SK-N-SH (cell line): Measurements from ENCODE around the gene NKG7. TPM values are rescaled to one million over a fixed set of nuclear protein-coding genes. Genes with fewer than 3 reads are reported as not detected.

Experiments
- CTCF ChIA-PET: fragments of 300-600, 350-600 bp; formaldehyde crosslinking; extraction: SDS; loops from one replicate; lab custom pipeline; 2021; lab: Yijun Ruan, JAX
- POLR2A ChIA-PET: fragments of 350-600 bp; sonication (Branson Sonifier 250); formaldehyde crosslinking; extraction: SDS; loops from one replicate; lab custom pipeline; 2020; ENCODE audit warnings: antibody characterized with exemption, inconsistent platforms; lab: Yijun Ruan, JAX
- DNase-seq: peaks from one replicate; pipeline ENCODE4 v3.0.0; 2012
- H2AFZ ChIP-seq: fragments of 200-600 bp; sonication (generic); 2 replicates; pipeline ENCODE4 v1.8.1; 2016; ENCODE audit warnings: antibody characterized with exemption, mild to moderate bottlenecking, low read depth
- H3F3A ChIP-seq: fragments of 200-600 bp; sonication (generic); replicated peaks from 2 replicates; pipeline ENCODE3; 2016; ENCODE audit warnings: antibody characterized with exemption, mild to moderate bottlenecking; ENCODE audit not compliant: insufficient read depth
- H3K27ac ChIP-seq, 2 experiments: fragments of 200-500 bp in 1 of 2; fragments of 200-600 bp in 1 of 2; sonication (Bioruptor generic) in 1 of 2; sonication (generic), shearing (Covaris generic) in 1 of 2; 2 replicates each; pipeline versions ENCODE4 v1.5.1 to v1.6.1; 2014 to 2016; ENCODE audit warnings: low read depth in 2 of 2, inconsistent platforms in 1 of 2, low read length in 1 of 2, mild to moderate bottlenecking in 1 of 2, mixed read lengths in 1 of 2
- H3K27me3 ChIP-seq: fragments of 200-600 bp; sonication (generic), shearing (Covaris generic); 2 replicates; pipeline ENCODE4 v1.6.1; 2016; ENCODE audit warnings: mixed run types; ENCODE audit not compliant: insufficient read depth
- H3K36me3 ChIP-seq, 2 experiments: fragments of 200-500 bp in 1 of 2; fragments of 200-600 bp in 1 of 2; sonication (Bioruptor generic) in 1 of 2; sonication (generic) in 1 of 2; replicated peaks in 1 of 2; 2 replicates each; pipeline versions ENCODE3 to v1.5.1; 2014 to 2016; ENCODE audit warnings: low read length in 1 of 2, mild to moderate bottlenecking in 1 of 2; ENCODE audit not compliant: insufficient read depth in 2 of 2, control insufficient read depth in 1 of 2
- H3K4me1 ChIP-seq, 2 experiments: fragments of 200-500 bp in 1 of 2; fragments of 200-600 bp in 1 of 2; sonication (Bioruptor generic) in 1 of 2; sonication (generic), shearing (Covaris generic) in 1 of 2; 2 replicates each; pipeline versions ENCODE4 v1.5.1 to v1.6.1; 2014 to 2016; ENCODE audit warnings: low read depth in 1 of 2, low read length in 1 of 2, mixed run types in 1 of 2; ENCODE audit not compliant: insufficient read depth in 2 of 2, control insufficient read depth in 1 of 2
- H3K4me2 ChIP-seq: fragments of 200-600 bp; sonication (generic), shearing (Covaris generic); 2 replicates; pipeline ENCODE4 v1.6.1; 2017; ENCODE audit warnings: mixed run types
- H3K4me3 ChIP-seq, 2 experiments: fragments of 200-500 bp in 1 of 2; fragments of 200-600 bp in 1 of 2; sonication (Bioruptor generic) in 1 of 2; sonication (generic), shearing (Covaris generic) in 1 of 2; 2 replicates each; pipeline versions ENCODE4 v1.5.1 to v1.8.1; 2014 to 2016; ENCODE audit warnings: low read depth in 2 of 2, inconsistent platforms in 1 of 2, low read length in 1 of 2, mild to moderate bottlenecking in 1 of 2, mixed read lengths in 1 of 2, moderate library complexity in 1 of 2
- H3K79me2 ChIP-seq: fragments of 200-600 bp; sonication (generic); 2 replicates; pipeline ENCODE4 v1.8.1; 2017; ENCODE audit warnings: mild to moderate bottlenecking; ENCODE audit not compliant: insufficient read depth
- H3K9ac ChIP-seq: fragments of 200-600 bp; sonication (generic); 2 replicates; pipeline ENCODE4 v1.6.1; 2017; ENCODE audit warnings: mixed run types
- H3K9me2 ChIP-seq: fragments of 200-600 bp; sonication (generic); 2 replicates; pipeline ENCODE4 v1.6.1; 2017; ENCODE audit warnings: mixed run types
- H3K9me3 ChIP-seq: fragments of 200-600 bp; sonication (generic); 2 replicates; pipeline ENCODE4 v1.6.1; 2017; ENCODE audit warnings: mixed run types, mild to moderate bottlenecking, moderate library complexity
- H4K20me1 ChIP-seq: fragments of 200-600 bp; sonication (generic); 2 replicates; pipeline ENCODE4 v1.6.1; 2017; ENCODE audit warnings: mild to moderate bottlenecking, mixed run types; ENCODE audit not compliant: insufficient read depth
- EP300 ChIP-seq, 2 experiments: IDR thresholded peaks; 2 replicates each; pipeline versions ENCODE4 v1.4.0 to v1.6.1; 2012; ENCODE audit warnings: borderline replicate concordance in 1 of 2, low read depth in 1 of 2, low read length in 1 of 2
- FOXM1 ChIP-seq: IDR thresholded peaks from 2 replicates; pipeline ENCODE4 v1.4.0; 2012; ENCODE audit warnings: low read depth, mild to moderate bottlenecking
- JUND ChIP-seq: IDR thresholded peaks from 2 replicates; pipeline ENCODE4 v1.4.0; 2012
- NRF1 ChIP-seq: IDR thresholded peaks from 2 replicates; pipeline ENCODE4 v1.6.1; 2012; ENCODE audit warnings: low read depth, mild to moderate bottlenecking, low read length
- POLR2AphosphoS5 ChIP-seq: IDR thresholded peaks from 2 replicates; pipeline ENCODE4 v1.6.1; 2012; ENCODE audit warnings: low read depth, low read length
- RFX5 ChIP-seq: IDR thresholded peaks from 2 replicates; pipeline ENCODE4 v1.6.1; 2012; ENCODE audit warnings: mild to moderate bottlenecking, improper control_type of control experiment, low read length
- SMC3 ChIP-seq: IDR thresholded peaks from 2 replicates; pipeline ENCODE4 v1.6.1; 2012; ENCODE audit warnings: low read depth, low read length, improper control_type of control experiment
- TCF12 ChIP-seq: IDR thresholded peaks from 2 replicates; pipeline ENCODE4 v1.4.0; 2012
- TEAD4 ChIP-seq: IDR thresholded peaks from 2 replicates; pipeline ENCODE4 v1.4.0; 2012; ENCODE audit warnings: mild to moderate bottlenecking, borderline replicate concordance; ENCODE audit not compliant: insufficient read depth
- WGBS: methylation state at CpG from one replicate; pipeline ENCODE4 v1.1.6; 2017; ENCODE audit warnings: low lambda C conversion rate; 5-methylcytosine and 5-hydroxymethylcytosine counted together
- polyA plus RNA-seq, 3 experiments: library from polyadenylated mRNA; depleted of rRNA; stranded (reverse); fragments of >200 nt; gene quantifications; 2 replicates each; pipeline ENCODE4 v1.2.3, GENCODE V29; 2012
- TF ChIP-seq, protein P1 (sequence below): IDR thresholded peaks from 2 replicates; pipeline ENCODE4 v1.6.1; 2012; ENCODE audit warnings: mild to moderate bottlenecking, low read depth, low read length, moderate library complexity
- TF ChIP-seq, protein P2 (sequence below): IDR thresholded peaks from 2 replicates; pipeline ENCODE4 v1.4.0; 2012; ENCODE audit warnings: low read depth
- TF ChIP-seq, protein P3 (sequence below): fragments of 150-350 bp; IDR thresholded peaks from 2 replicates; pipeline ENCODE4 v1.6.1; 2017; ENCODE audit warnings: antibody characterized with exemption, low read length, low read depth, borderline replicate concordance
- TF ChIP-seq, protein P4 (sequence below): IDR thresholded peaks from 2 replicates; pipeline ENCODE4; 2012
- TF ChIP-seq, protein P5 (sequence below): fragments of 200-600 bp; sonication (generic); IDR thresholded peaks from 2 replicates; pipeline ENCODE4 v1.6.1; 2017; ENCODE audit warnings: antibody characterized with exemption, mild to moderate bottlenecking, moderate library complexity

The NKG7 gene
- polyA plus RNA-seq, 1 of the 3 experiments (the other 2 are of a cell fraction) = not detected

DNA sequence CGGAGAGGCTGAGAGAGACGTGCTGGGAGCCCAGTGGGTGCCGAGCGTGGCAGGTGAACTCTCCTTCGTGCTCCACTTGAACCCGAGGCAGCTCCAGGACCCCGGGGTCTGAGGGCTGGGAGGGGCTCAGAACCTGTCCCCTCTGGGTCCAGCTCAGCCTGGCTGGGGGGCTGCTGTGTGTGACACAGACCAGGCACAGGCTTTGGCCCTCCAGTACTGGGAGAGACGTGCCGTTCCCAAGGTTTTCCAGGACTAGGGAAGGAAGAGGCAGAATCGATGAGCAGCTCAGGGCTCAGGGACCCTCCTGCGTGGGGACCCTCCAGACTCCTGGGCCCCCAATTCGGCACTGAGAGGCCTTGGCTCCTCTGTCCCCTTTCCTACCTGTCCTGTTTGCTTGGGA, 42.7 kb upstream of the NKG7 start:
- Histone ChIP-seq H3K27ac (no peak overlapping the region), H3K79me2 (no peaks in the 10 kb centered on the region), H2AFZ (no peak overlapping the region), H3K4me1 (no peaks in the 10 kb centered on the region), H3K36me3 (no peaks in the 10 kb centered on the region)
- POLR2A ChIA-PET = no interaction called here
- TF ChIP-seq NRF1 (no peak), FOXM1 (no peak), TCF12 (no peak), TEAD4 (no peak), JUND (no peak), POLR2AphosphoS5 (no peak), EP300 (IDR thresholded peaks at IDR 0.05; ENCODE audit: borderline replicate concordance in 1 of 2, low read depth in 1 of 2, low read length in 1 of 2) (no peak), SMC3 (no peak), RFX5 (no peak)
- TF ChIP-seq, protein P1, sequence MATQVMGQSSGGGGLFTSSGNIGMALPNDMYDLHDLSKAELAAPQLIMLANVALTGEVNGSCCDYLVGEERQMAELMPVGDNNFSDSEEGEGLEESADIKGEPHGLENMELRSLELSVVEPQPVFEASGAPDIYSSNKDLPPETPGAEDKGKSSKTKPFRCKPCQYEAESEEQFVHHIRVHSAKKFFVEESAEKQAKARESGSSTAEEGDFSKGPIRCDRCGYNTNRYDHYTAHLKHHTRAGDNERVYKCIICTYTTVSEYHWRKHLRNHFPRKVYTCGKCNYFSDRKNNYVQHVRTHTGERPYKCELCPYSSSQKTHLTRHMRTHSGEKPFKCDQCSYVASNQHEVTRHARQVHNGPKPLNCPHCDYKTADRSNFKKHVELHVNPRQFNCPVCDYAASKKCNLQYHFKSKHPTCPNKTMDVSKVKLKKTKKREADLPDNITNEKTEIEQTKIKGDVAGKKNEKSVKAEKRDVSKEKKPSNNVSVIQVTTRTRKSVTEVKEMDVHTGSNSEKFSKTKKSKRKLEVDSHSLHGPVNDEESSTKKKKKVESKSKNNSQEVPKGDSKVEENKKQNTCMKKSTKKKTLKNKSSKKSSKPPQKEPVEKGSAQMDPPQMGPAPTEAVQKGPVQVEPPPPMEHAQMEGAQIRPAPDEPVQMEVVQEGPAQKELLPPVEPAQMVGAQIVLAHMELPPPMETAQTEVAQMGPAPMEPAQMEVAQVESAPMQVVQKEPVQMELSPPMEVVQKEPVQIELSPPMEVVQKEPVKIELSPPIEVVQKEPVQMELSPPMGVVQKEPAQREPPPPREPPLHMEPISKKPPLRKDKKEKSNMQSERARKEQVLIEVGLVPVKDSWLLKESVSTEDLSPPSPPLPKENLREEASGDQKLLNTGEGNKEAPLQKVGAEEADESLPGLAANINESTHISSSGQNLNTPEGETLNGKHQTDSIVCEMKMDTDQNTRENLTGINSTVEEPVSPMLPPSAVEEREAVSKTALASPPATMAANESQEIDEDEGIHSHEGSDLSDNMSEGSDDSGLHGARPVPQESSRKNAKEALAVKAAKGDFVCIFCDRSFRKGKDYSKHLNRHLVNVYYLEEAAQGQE = no peak
- TF ChIP-seq, protein P2, sequence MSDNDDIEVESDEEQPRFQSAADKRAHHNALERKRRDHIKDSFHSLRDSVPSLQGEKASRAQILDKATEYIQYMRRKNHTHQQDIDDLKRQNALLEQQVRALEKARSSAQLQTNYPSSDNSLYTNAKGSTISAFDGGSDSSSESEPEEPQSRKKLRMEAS = no peak
- TF ChIP-seq, protein P3, sequence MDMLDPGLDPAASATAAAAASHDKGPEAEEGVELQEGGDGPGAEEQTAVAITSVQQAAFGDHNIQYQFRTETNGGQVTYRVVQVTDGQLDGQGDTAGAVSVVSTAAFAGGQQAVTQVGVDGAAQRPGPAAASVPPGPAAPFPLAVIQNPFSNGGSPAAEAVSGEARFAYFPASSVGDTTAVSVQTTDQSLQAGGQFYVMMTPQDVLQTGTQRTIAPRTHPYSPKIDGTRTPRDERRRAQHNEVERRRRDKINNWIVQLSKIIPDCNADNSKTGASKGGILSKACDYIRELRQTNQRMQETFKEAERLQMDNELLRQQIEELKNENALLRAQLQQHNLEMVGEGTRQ = no peak
- TF ChIP-seq, protein P4, sequence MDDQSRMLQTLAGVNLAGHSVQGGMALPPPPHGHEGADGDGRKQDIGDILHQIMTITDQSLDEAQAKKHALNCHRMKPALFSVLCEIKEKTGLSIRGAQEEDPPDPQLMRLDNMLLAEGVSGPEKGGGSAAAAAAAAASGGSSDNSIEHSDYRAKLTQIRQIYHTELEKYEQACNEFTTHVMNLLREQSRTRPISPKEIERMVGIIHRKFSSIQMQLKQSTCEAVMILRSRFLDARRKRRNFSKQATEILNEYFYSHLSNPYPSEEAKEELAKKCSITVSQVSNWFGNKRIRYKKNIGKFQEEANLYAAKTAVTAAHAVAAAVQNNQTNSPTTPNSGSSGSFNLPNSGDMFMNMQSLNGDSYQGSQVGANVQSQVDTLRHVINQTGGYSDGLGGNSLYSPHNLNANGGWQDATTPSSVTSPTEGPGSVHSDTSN = no peak
- TF ChIP-seq, protein P5, sequence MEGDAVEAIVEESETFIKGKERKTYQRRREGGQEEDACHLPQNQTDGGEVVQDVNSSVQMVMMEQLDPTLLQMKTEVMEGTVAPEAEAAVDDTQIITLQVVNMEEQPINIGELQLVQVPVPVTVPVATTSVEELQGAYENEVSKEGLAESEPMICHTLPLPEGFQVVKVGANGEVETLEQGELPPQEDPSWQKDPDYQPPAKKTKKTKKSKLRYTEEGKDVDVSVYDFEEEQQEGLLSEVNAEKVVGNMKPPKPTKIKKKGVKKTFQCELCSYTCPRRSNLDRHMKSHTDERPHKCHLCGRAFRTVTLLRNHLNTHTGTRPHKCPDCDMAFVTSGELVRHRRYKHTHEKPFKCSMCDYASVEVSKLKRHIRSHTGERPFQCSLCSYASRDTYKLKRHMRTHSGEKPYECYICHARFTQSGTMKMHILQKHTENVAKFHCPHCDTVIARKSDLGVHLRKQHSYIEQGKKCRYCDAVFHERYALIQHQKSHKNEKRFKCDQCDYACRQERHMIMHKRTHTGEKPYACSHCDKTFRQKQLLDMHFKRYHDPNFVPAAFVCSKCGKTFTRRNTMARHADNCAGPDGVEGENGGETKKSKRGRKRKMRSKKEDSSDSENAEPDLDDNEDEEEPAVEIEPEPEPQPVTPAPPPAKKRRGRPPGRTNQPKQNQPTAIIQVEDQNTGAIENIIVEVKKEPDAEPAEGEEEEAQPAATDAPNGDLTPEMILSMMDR = no peak
- TF ChIP-seq, all 33 proteins: peak for 0
- CTCF ChIA-PET = no interaction called here
- peaks cover 16% of the 10 kb centered on the region; the same call in 1 of the 2 replicates for H3K27me3 ChIP-seq
- H3K4me3 ChIP-seq = no peak overlapping the region
- H4K20me1 ChIP-seq = no peaks in the 10 kb centered on the region
- H3K4me2 ChIP-seq = no peak overlapping the region
- no peak overlapping the region for H3K9ac ChIP-seq
- no peaks in the 10 kb centered on the region for H3F3A ChIP-seq
- DNase-seq = no peak
- no peaks in the 10 kb centered on the region for H3K9me2 ChIP-seq
- WGBS = 16% methylated on average over 5 of the region's 12 CpGs
- no peaks in the 10 kb centered on the region for H3K9me3 ChIP-seq
